Femur (tissue), 1 donor: Measurements from ENCODE around the gene HES3.
"Not testable (repeated sequence)": the region's sequence is repeated elsewhere in the genome, so short reads cannot be mapped to it uniquely, and the experiment has no call there.

Experiments used
- DNase-seq: peaks from one replicate; pipeline ENCODE4 v3.0.0-alpha.2; 2017

Gene HES3

GRCh38 chr1:6243993-6244392, at the start of gene HES3:
HES3 (plus strand) TSS chr1:6244179; CDS start chr1:6244366, 187 bp downstream.
- DNase-seq, result no peak

- DNase-seq, result no peak
Measured at GRCh38 chr1:6197746-6198427, 46.1 kb upstream of the HES3 start.

- no peak for DNase-seq
Measured at GRCh38 chr1:6198646-6199297, 45.2 kb upstream of the HES3 start.

GRCh38 chr1:6199298-6200187, 44.4 kb upstream of the HES3 start, which contains the start of gene RPL22:
RPL22 (minus strand) TSS chr1:6199595; CDS start chr1:6199573, 22 bp downstream.
- DNase-seq, result peak; percentile 99

GRCh38 chr1:6200188-6200809, 43.7 kb upstream of the HES3 start:
- no peak for DNase-seq

- no peak for DNase-seq
Measured at GRCh38 chr1:6202256-6202655, 41.7 kb upstream of the HES3 start.

- peak; percentile 83 for DNase-seq
Measured at GRCh38 chr1:6205849-6206519, 38.0 kb upstream of the HES3 start, which contains the start of gene RNF207. RNF207 (plus strand) TSS chr1:6206119; CDS start chr1:6206536, 417 bp downstream.

- no peak for DNase-seq
Measured at GRCh38 chr1:6206520-6206855, 37.5 kb upstream of the HES3 start.

- no peak for DNase-seq
Measured at GRCh38 chr1:6207075-6207885, 36.7 kb upstream of the HES3 start.

- DNase-seq, result no peak
Measured at GRCh38 chr1:6207921-6208320, 36.1 kb upstream of the HES3 start.

- DNase-seq, result no peak
Measured at GRCh38 chr1:6208723-6209660, 35.0 kb upstream of the HES3 start.

GRCh38 chr1:6209661-6210580, 34.1 kb upstream of the HES3 start:
- DNase-seq, result no peak

- no peak for DNase-seq
Measured at GRCh38 chr1:6210591-6211355, 33.2 kb upstream of the HES3 start.

- DNase-seq, result no peak
Measured at GRCh38 chr1:6211731-6212130, 32.2 kb upstream of the HES3 start.

GRCh38 chr1:6212193-6212959, 31.6 kb upstream of the HES3 start:
- no peak for DNase-seq

- DNase-seq, result no peak
Measured at GRCh38 chr1:6218375-6219164, 25.4 kb upstream of the HES3 start.

GRCh38 chr1:6219641-6220040, 24.3 kb upstream of the HES3 start:
- DNase-seq, result not testable (repeated sequence)
